HepG2 (cell line): ENCODE results near the gene TMEM220. TPM values are rescaled to one million over a fixed set of nuclear protein-coding genes. Genes with fewer than 3 reads are reported as not detected.

ENCODE experiments used
- CENPT ChIP-seq: sonication (generic); formaldehyde crosslinking; IDR thresholded peaks from 2 replicates; pipeline ENCODE4 v1.8.0; 2022; ENCODE audit warnings: low read depth, mild to moderate bottlenecking, moderate library complexity, missing genetic modification reagents
- GRHL1 ChIP-seq: sonication (generic); formaldehyde crosslinking; conservative IDR thresholded peaks from 2 replicates; pipeline ENCODE4 v1.8.0; 2022; ENCODE audit warnings: missing genetic modification reagents
- KDM5A ChIP-seq: fragments of 200-600 bp; sonication (generic); IDR thresholded peaks from 2 replicates; pipeline ENCODE4 v1.7.0; 2018; ENCODE audit warnings: antibody characterized with exemption, mild to moderate bottlenecking, low read length, borderline replicate concordance
- KIAA2018 ChIP-seq: sonication (generic); formaldehyde crosslinking; IDR thresholded peaks from 2 replicates; pipeline ENCODE4 v1.5.0; 2020; ENCODE audit warnings: mild to moderate bottlenecking, missing genetic modification reagents, borderline replicate concordance
- SMARCC2 ChIP-seq: fragments of 450-650 bp; IDR thresholded peaks from 2 replicates; pipeline ENCODE4 v1.6.1; 2017; ENCODE audit warnings: antibody characterized with exemption, mild to moderate bottlenecking
- SP1 ChIP-seq, 2 experiments: fragments of 450-650 bp in 1 of 2; sonication (generic) in 1 of 2; formaldehyde crosslinking in 1 of 2; IDR thresholded peaks; 2 replicates each; pipeline versions ENCODE4 v1.4.0 to v1.6.1; 2016 to 2020; ENCODE audit warnings: missing genetic modification reagents in 1 of 2
- TFDP2 ChIP-seq: sonication (generic); formaldehyde crosslinking; IDR thresholded peaks from 2 replicates; pipeline ENCODE4 v1.4.0; 2020; ENCODE audit warnings: missing genetic modification reagents
- ZKSCAN1 ChIP-seq: fragments of 150-350 bp; IDR thresholded peaks from 2 replicates; pipeline ENCODE4 v1.6.1; 2014; ENCODE audit warnings: low read length
- ZNF383 ChIP-seq: sonication (generic); formaldehyde crosslinking; IDR thresholded peaks from 2 replicates; pipeline ENCODE4 v1.4.0; 2020; ENCODE audit warnings: missing genetic modification reagents, mild to moderate bottlenecking, borderline replicate concordance
- ZNF496 ChIP-seq: sonication (generic); formaldehyde crosslinking; IDR thresholded peaks from 2 replicates; pipeline ENCODE4 v1.8.1; 2023; ENCODE audit warnings: mild to moderate bottlenecking, moderate library complexity, missing genetic modification reagents; ENCODE audit not compliant: insufficient replicate concordance
- ZNF619 ChIP-seq: sonication (generic); formaldehyde crosslinking; IDR thresholded peaks from 2 replicates; pipeline ENCODE4 v1.4.0; 2020; ENCODE audit warnings: mild to moderate bottlenecking, missing genetic modification reagents
- ZNF710 ChIP-seq: sonication (generic); formaldehyde crosslinking; IDR thresholded peaks from 2 replicates; pipeline ENCODE4 v1.5.0; 2020; ENCODE audit warnings: mild to moderate bottlenecking, missing genetic modification reagents, borderline replicate concordance
- polyA plus RNA-seq, 8 experiments: library from polyadenylated mRNA; depleted of rRNA in 3 of 8; stranded (reverse) in 7 of 8; unstranded in 1 of 8; fragments of >200 nt; fragmentation: Illumina TruSeq in 4 of 8; extraction: Trizol in 4 of 8; gene quantifications; 2 replicates each; pipeline versions ENCODE4 v1.2.1 to v1.2.3, GENCODE V29; 2011 to 2016; ENCODE audit warnings: low read depth in 4 of 8, missing spikeins in 1 of 8, mixed read lengths in 1 of 8; ENCODE audit not compliant: insufficient read depth in 1 of 8
- total RNA-seq, 5 experiments: library from RNA; depleted of rRNA; stranded (reverse); fragments of >200 nt; fragmentation: Illumina TruSeq; extraction: Trizol; gene quantifications; 2 replicates each; pipeline ENCODE4 v1.2.3, GENCODE V29; 2016; ENCODE audit warnings: low read depth in 1 of 5

The TMEM220 gene
- total and polyA plus RNA-seq, 2 of the 13 experiments (the other 11 are each of a cell fraction or from before 2014, with no cell fraction given): 1.3 to 2.2 TPM

- TF ChIP-seq KIAA2018 (CRISPR knock-in tag) (no peak), ZNF496 (CRISPR knock-in tag) (no peak), SP1 (IDR thresholded peaks at IDR 0.05) (no peak), SP1 (CRISPR knock-in tag; IDR thresholded peaks at IDR 0.05) (no peak), ZNF383 (CRISPR knock-in tag) (no peak), TFDP2 (CRISPR knock-in tag) (no peak), KDM5A (no peak), GRHL1 (CRISPR knock-in tag) (no peak), ZNF619 (CRISPR knock-in tag) (no peak), SMARCC2 (no peak), ZNF710 (no peak), CENPT (CRISPR knock-in tag) (no peak), ZKSCAN1 (no peak)
Measured at GRCh38 chr17:10664571-10664970, 65.3 kb downstream of the TMEM220 start (continued).
